GM18858 (cell line): Measurements from ENCODE around the gene DOCK3.

Experiments used
- ATAC-seq: cut with Tn5 transposase; IDR thresholded peaks from one replicate; pipeline ENCODE4 v1.9.1; 2021; ENCODE audit not compliant: unreplicated experiment

Gene DOCK3

DNA sequence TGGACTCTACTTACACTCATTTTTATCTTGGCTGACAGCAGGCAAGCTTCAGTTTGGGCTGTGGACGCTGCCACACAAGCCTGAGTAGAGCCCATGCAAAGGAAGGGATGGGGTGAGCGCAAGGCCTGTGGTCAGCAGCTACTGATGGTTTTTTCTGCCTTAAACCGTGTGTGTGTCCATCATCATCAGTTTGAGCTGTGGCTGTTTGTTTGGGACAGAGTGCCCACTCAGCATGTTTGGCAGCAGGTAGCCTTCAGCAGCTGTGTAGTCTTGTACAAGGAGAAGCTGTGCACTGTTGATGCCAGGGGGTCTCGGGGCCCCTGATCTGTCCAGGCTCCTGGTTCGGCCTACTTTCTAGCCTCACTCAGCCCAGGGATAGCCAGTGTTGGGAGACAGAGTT lies 719.8 kb downstream of the DOCK3 start:
- ATAC-seq = no peak

DNA sequence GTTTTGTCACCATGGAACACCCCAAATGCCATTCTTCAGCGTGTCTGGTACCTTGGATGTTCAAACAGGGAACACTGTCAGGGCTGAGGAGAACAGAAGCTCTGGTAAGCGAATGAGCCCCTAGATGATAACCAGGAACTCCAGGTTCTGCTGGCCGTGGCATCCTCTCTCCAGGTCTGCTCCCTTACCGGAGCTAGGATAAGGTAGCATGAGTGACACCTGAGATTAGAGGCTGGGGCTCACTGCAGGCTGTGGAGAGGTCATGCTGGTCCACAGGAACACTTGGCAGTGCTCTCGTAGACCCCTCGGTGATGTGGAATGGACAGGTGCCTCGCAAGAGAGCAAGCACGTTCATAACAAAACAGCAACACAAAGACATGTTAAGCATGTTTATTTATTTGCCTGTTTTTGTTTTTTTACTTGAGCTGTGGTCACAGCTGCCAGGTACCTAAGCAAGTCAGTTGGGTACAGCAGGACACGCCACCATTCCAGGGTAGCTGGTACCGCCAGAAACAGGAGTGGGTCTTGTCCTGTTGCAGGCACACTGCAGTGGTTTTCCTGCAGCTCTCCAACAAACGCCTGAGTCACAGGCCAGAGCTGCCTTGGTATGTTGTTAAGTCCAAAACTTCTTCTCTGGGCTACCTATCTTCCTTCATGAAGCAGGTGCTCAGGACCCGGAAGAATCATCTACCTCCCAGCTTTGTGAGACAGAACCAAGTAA lies 720.9 kb downstream of the DOCK3 start:
- ATAC-seq = no peak

DNA sequence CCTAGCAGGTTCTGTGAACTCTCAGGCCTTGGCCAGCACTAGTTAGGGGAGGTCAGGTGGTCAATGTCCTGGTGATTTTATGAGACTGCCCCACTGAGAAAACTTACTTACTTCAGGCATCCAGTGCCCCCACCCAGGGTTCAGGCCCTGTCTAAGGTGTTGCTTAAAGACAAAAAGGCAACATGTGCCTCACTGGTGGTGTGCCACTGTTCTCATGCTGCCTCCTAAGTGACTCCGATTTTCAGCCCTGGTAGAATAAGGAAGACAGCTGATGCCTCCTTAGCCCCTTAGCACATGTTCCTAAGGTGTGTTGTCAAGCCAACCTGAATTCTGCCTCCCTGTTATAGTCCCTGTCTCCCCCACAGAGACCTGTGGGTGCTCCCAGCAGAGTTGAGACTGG lies 721.7 kb downstream of the DOCK3 start:
- ATAC-seq = no peak

DNA sequence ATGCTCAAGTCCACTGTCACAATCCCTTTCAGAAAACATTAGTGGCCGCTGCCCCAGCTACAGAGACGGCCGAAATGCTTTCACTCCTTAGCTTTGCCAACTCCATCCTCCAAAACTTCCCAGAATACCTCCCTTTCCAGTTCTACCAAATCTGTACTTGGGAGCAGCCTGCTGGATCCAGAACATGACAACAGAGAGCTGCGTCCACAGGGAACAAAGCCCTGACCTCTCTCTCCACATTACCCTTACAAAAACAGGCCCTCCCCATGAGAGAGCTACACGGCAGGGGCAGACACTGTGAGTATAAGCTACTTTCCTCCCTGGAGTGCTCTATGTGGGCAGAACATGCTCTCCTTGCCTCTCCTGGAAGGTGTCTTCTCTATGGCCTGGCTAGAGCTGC lies 722.7 kb downstream of the DOCK3 start:
- no peak for ATAC-seq

DNA sequence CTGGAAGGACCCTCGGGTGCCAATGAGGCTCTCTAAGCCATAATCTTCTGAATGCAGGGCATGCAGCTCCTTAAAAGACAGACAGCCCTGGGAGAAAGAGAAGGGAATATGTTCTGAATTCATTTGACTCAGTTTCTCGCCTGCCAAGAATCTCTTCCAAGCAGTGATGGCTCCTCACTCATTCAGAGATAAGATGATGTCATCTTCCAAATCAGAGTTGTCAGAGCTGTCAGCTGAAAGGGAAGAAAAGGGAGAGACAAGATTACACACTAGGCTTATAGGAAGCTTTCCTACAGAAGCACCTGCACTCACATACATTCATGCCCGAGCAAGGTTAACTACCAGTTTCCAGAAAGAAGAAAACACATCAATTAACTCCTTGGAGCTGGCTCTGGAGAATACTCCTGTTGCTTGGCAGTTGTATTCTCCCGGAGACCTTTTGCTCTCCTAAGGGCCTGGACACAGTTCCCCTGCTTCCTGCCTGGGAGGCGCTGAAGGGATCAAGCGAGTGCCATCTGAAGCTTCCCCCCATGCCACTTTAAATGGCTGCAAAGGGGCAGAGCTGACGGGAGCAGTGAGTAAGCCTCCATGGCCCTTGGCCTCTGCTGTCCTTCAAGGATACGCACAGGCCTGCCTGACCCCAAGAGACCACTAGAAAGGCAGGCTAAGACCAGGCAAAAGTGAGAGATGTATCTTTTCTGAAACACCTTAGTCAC lies 724.0 kb downstream of the DOCK3 start:
- ATAC-seq = no peak

DNA sequence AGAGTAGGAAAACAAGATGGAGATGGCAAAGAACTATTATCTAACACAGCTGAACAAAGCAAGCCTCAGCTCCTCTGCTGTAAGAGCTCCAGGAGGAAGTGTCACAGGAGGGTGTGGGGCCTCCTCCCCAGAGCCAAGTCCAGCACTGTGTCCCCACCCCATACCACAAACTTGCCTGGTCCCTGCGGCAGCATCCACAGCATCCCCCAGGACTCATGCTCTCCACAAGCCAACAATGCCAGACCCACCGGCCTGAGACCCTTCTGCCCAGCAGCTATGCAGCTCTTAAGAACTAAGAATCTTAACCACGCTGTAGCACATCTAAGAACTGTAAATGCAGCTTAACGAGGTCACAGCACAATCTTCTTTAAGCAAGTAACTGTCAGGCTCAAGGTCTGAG lies 725.4 kb downstream of the DOCK3 start:
- ATAC-seq = no peak

DNA sequence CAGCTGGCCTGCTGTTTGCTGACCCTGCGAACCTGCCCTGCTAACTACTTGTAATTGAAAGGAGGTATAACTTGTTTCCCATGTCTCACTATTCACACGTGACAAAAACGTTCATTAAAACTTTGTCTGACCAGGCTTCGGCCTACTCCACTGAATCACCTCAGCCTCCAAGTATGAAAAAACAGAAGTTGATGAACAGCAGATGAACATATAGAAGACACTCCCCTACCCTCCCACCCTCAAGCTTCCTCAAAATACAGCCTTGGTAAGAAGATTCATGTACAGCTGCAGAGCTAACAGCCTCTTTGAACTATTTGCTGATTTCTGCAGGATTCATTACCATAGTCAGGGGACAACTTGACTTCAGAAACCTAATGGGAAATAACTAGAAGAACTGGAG lies 727.0 kb downstream of the DOCK3 start:
- ATAC-seq = no peak

DNA sequence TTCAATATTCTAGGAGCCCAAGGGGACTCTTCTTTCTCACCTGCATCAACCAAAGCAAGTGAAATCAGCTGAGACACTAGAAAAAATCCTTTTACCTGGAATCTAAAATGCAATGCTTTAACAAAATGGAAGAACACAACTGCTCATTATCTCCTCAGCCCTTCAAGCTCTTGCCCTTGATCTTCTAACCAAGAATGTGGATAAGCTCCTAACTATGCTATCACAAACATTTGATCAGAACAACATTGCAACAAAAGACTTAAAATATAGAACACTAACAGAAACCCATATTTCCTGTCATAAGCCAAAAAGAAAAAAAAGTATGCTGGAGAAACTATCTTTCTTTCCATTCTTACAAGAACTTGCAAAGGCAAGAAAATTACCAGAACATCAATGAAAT lies 728.9 kb downstream of the DOCK3 start:
- no peak for ATAC-seq

DNA sequence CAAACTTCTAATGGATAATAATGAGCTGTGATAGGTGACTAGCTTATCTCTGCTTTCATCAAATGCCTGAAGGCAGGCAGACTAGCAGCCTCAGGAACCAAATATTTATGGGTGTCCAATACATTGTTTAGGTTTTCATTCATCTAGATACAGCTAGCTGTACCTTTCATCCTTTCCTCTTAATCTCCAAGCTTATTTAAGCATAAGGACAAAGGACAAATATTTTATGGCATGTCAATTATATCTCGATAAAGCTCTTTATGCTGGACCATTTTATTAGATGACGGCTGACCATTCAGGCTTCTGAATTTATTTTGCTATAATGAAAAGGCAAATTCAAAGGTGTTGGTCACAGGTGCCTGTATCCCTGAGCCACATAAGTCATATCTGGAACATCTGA lies 733.3 kb downstream of the DOCK3 start:
- ATAC-seq = no peak

DNA sequence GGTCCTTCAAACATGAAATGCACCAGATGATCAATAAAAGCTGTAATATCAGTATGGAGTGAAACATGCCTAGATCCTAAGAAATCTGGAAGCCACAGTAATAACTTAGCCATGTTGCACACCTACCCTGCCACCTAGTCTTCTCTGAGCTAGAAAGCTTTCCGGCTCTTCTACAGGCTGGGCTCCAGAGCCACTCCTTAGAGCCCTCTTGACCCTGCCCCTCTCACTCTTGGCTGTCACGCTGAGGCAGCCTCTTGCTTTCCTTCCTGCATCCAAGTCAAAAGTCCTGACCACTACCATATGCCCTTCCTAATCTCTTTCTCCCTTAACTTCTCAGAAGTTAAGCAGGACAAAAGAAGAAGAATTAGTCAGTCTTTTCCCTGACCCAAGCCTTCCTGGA lies 734.1 kb downstream of the DOCK3 start:
- ATAC-seq = no peak

DNA sequence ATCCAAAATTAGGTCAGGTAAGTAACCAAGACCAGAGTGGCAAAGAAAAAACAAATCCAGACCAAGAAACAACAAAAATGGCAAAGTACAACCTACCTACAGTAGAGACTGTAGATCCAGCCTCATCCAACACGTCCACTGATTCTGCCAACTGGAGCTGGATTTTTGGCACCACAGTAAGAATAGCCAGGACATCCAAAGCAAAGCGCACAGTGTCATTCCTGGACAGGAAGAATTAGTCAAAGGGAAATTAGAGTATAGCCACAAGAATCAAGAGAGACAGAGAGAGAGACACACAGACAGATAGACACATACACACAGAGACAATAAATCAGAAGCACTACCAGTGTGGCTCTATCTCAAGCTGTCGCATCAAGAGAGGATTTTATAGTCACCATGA lies 747.5 kb downstream of the DOCK3 start:
- ATAC-seq = no peak

DNA sequence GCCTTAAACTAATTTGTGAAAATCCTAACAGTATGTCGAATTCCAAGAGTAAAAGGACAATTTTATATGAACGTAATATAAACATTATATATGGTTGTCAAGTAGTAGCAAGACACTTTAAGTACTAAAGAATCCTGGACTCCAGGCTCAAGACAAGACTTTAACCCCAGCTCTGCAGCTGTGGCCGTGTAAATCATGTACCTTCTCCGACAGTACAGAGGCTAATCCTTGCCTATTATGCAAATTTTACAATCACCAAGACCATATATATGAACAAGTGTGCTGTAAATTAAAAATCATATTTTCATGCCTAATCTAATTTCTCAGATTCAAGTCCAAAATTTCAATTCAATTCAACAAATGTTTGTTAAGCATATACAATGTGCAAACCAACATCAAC lies 752.2 kb downstream of the DOCK3 start:
- no peak for ATAC-seq

DNA sequence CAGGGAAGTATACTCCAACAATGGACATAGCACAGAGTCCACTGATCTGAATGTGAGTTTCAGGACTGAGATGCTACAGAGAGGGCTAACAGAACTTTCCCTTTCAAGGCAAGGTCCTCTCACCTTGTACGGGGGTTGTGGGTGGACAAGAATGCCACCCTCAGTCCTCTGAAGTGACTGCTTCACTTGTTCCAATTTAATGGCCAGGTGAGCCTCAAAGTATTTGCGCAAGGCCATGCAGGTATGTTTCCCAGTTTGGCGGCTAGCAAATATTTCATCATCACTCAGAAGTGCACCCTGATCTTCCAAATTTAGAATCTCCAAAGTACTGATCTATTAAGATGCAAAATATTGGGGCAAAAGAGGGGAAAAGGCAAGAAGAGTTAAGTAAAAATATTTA lies 754.4 kb downstream of the DOCK3 start:
- no peak for ATAC-seq
